H1 (cell line): ENCODE measurements around the gene IGBP1. TPM values are rescaled to one million over a fixed set of nuclear protein-coding genes. Genes with fewer than 3 reads are reported as not detected.

Source experiments
- CTCF ChIA-PET: fragments of 300-600 bp; sonication (Branson Sonifier 250); formaldehyde crosslinking; loops from one replicate; lab custom pipeline; 2021; ENCODE audit not compliant: partially characterized antibody; lab: Charles Lee
- POLR2A ChIA-PET: fragments of 300-600 bp; sonication (Branson Sonifier 250); formaldehyde crosslinking; loops from one replicate; lab custom pipeline; 2021; ENCODE audit warnings: inconsistent platforms; ENCODE audit not compliant: partially characterized antibody; lab: Charles Lee
- DNase-seq, 2 experiments: peaks; one replicate each; pipeline versions ENCODE4 v3.0.0 to v3.0.0-alpha.2; 2010 to 2022; ENCODE audit warnings: low spot score in 2 of 2, low read depth in 1 of 2, mixed read lengths in 1 of 2
- FAIRE-seq: peaks from 2 replicates; lab custom pipeline; 2011; peaks lifted over from hg19 to GRCh38; lab: Jason Lieb, UNC
- H2AFZ ChIP-seq: 2 replicates; pipeline ENCODE4 v1.8.1; 2012; ENCODE audit warnings: low read length, inconsistent platforms
- H2AK5ac ChIP-seq: 2 replicates; pipeline ENCODE4 v1.6.1; 2013; ENCODE audit warnings: low read depth, low read length
- H2BK120ac ChIP-seq: replicated peaks from 2 replicates; pipeline ENCODE3; 2013; ENCODE audit warnings: low read depth, low read length, inconsistent platforms
- H2BK12ac ChIP-seq: 2 replicates; pipeline ENCODE4 v1.6.1; 2013; ENCODE audit warnings: low read depth, low read length
- H2BK15ac ChIP-seq: 2 replicates; pipeline ENCODE4 v1.6.1; 2013; ENCODE audit warnings: low read length
- H2BK20ac ChIP-seq: 2 replicates; pipeline ENCODE4 v1.6.1; 2013; ENCODE audit warnings: low read length
- H2BK5ac ChIP-seq: 2 replicates; pipeline ENCODE4 v1.6.1; 2013; ENCODE audit warnings: low read depth, low read length
- H3K14ac ChIP-seq: 2 replicates; pipeline ENCODE4 v1.6.1; 2013; ENCODE audit warnings: inconsistent platforms; ENCODE audit not compliant: insufficient read length
- H3K18ac ChIP-seq: 2 replicates; pipeline ENCODE4 v1.6.1; 2013; ENCODE audit warnings: low read length; ENCODE audit errors: extremely low read depth
- H3K23ac ChIP-seq: 2 replicates; pipeline ENCODE4 v1.6.1; 2013; ENCODE audit warnings: inconsistent platforms; ENCODE audit not compliant: insufficient read length
- H3K23me2 ChIP-seq: 2 replicates; pipeline ENCODE4 v1.6.1; 2013; ENCODE audit warnings: low read depth, low read length
- H3K27ac ChIP-seq: 2 replicates; pipeline ENCODE4 v1.6.1; 2011; ENCODE audit warnings: low read depth, low read length, inconsistent platforms
- H3K27me3 ChIP-seq, 4 experiments: replicated peaks in 1 of 4; 1 replicate in 1 of 4; 2 replicates in 3 of 4; pipeline versions ENCODE4 v1.6.1 to v1.8.1; 2011 to 2013; ENCODE audit warnings: low read length in 3 of 4, mild to moderate bottlenecking in 3 of 4, inconsistent platforms in 2 of 4, mixed read lengths in 2 of 4, moderate library complexity in 1 of 4; ENCODE audit not compliant: control insufficient read depth in 3 of 4, insufficient read depth in 3 of 4; ENCODE audit errors: extremely low read depth in 1 of 4
- H3K36me3 ChIP-seq, 4 experiments: 2 replicates each; pipeline versions ENCODE4 v1.6.1 to v1.8.1; 2011 to 2013; ENCODE audit warnings: mild to moderate bottlenecking in 4 of 4, low read length in 3 of 4, moderate library complexity in 2 of 4, control low read depth in 1 of 4, inconsistent platforms in 1 of 4; ENCODE audit not compliant: insufficient read depth in 4 of 4, control insufficient read depth in 2 of 4
- H3K4ac ChIP-seq: replicated peaks from 2 replicates; pipeline ENCODE3; 2013; ENCODE audit warnings: low read length, low read depth, mixed read lengths, inconsistent platforms; ENCODE audit not compliant: insufficient read length
- H3K4me1 ChIP-seq, 4 experiments: replicated peaks in 1 of 4; 1 replicate in 1 of 4; 2 replicates in 3 of 4; pipeline versions ENCODE4 v1.6.1 to v1.8.1; 2011 to 2013; ENCODE audit warnings: low read length in 3 of 4, inconsistent platforms in 2 of 4, mixed read lengths in 1 of 4; ENCODE audit not compliant: insufficient read depth in 4 of 4, control insufficient read depth in 3 of 4
- H3K4me2 ChIP-seq, 2 experiments: 2 replicates each; pipeline versions ENCODE4 v1.6.1 to v1.8.1; 2011 to 2013; ENCODE audit warnings: low read depth in 2 of 2, low read length in 2 of 2, control low read depth in 1 of 2, inconsistent platforms in 1 of 2, mild to moderate bottlenecking in 1 of 2; ENCODE audit not compliant: insufficient read depth in 1 of 2
- H3K4me3 ChIP-seq, 4 experiments: fragments of 200-600, 300-600 bp in 1 of 4; sonication (generic), shearing (Covaris generic), sonication (Bioruptor Twin) in 1 of 4; 2 replicates each; pipeline versions ENCODE4 v1.5.1 to v1.8.1; 2011 to 2016; ENCODE audit warnings: low read length in 4 of 4, low read depth in 3 of 4, control low read depth in 2 of 4, inconsistent platforms in 2 of 4, mild to moderate bottlenecking in 2 of 4, mixed read lengths in 1 of 4, moderate library complexity in 1 of 4; ENCODE audit not compliant: insufficient read depth in 2 of 4; ENCODE audit errors: extremely low read depth in 1 of 4
- H3K56ac ChIP-seq: replicated peaks from 2 replicates; pipeline ENCODE3; 2013; ENCODE audit warnings: low read depth, mild to moderate bottlenecking, mixed read lengths, low read length, inconsistent platforms; ENCODE audit not compliant: insufficient read length
- H3K79me1 ChIP-seq: 2 replicates; pipeline ENCODE4 v1.6.1; 2013; ENCODE audit warnings: low read depth, low read length, control low read depth
- H3K79me2 ChIP-seq, 2 experiments: 2 replicates each; pipeline versions ENCODE4 v1.6.1 to v1.8.1; 2012 to 2013; ENCODE audit warnings: low read length in 2 of 2, mild to moderate bottlenecking in 2 of 2, inconsistent platforms in 1 of 2; ENCODE audit not compliant: insufficient read depth in 2 of 2, control insufficient read depth in 1 of 2
- H3K9ac ChIP-seq, 4 experiments: replicated peaks in 1 of 4; 1 replicate in 1 of 4; 2 replicates in 3 of 4; pipeline versions ENCODE4 v1.6.1 to v1.8.1; 2011 to 2013; ENCODE audit warnings: low read depth in 3 of 4, low read length in 3 of 4, control low read depth in 2 of 4, mild to moderate bottlenecking in 2 of 4, moderate library complexity in 2 of 4, inconsistent platforms in 1 of 4; ENCODE audit errors: extremely low read depth in 1 of 4
- H3K9me3 ChIP-seq, 2 experiments: 2 replicates each; pipeline versions ENCODE4 v1.6.1 to v1.8.1; 2012 to 2013; ENCODE audit warnings: mild to moderate bottlenecking in 2 of 2, moderate library complexity in 2 of 2, control low read depth in 1 of 2, inconsistent platforms in 1 of 2, low read depth in 1 of 2, low read length in 1 of 2, mixed read lengths in 1 of 2; ENCODE audit not compliant: insufficient read depth in 2 of 2
- H4K20me1 ChIP-seq, 2 experiments: replicated peaks in 1 of 2; 2 replicates each; pipeline versions ENCODE3 to v1.8.1; 2011 to 2013; ENCODE audit warnings: inconsistent platforms in 2 of 2, low read length in 2 of 2, mild to moderate bottlenecking in 1 of 2; ENCODE audit not compliant: insufficient read depth in 2 of 2, control insufficient read depth in 1 of 2
- H4K5ac ChIP-seq: 2 replicates; pipeline ENCODE4 v1.6.1; 2013; ENCODE audit warnings: low read length, low read depth, mixed read lengths, inconsistent platforms; ENCODE audit not compliant: insufficient read length
- H4K8ac ChIP-seq: 2 replicates; pipeline ENCODE4 v1.8.0; 2013; ENCODE audit warnings: mild to moderate bottlenecking, moderate library complexity, low read length, inconsistent platforms; ENCODE audit not compliant: insufficient read depth; ENCODE audit errors: extremely low read depth
- H4K91ac ChIP-seq: replicated peaks from 2 replicates; pipeline ENCODE3; 2013; ENCODE audit warnings: low read length, mixed read lengths, inconsistent platforms; ENCODE audit not compliant: insufficient read length
- BACH1 ChIP-seq: IDR thresholded peaks from 2 replicates; pipeline ENCODE4 v1.6.1; 2012; ENCODE audit warnings: low read length, improper control_type of control experiment
- HDAC6 ChIP-seq: IDR thresholded peaks from one replicate; pipeline ENCODE4 v1.7.1; 2012; ENCODE audit warnings: low read depth, mild to moderate bottlenecking, inconsistent platforms, low read length, moderate library complexity
- KDM5A ChIP-seq: fragments of 200-600 bp; IDR thresholded peaks from 2 replicates; pipeline ENCODE4 v1.7.1; 2012; ENCODE audit warnings: mild to moderate bottlenecking, low read length, inconsistent platforms, mixed read lengths
- POLR2AphosphoS5 ChIP-seq: IDR thresholded peaks from 2 replicates; pipeline ENCODE4 v1.6.1; 2011; ENCODE audit warnings: low read depth, low read length
- WGBS, 2 experiments: shearing (Covaris generic) in 1 of 2; methylation state at CpG; one replicate each; pipeline versions ENCODE4 v1.1.6 to v1.1.7; 2013 to 2015; ENCODE audit warnings: low lambda C conversion rate in 2 of 2, mixed read lengths in 2 of 2, inconsistent platforms in 1 of 2, low coverage in 1 of 2, missing lambda C conversion rate in 1 of 2; ENCODE audit not compliant: insufficient replicate concordance in 2 of 2, insufficient coverage in 1 of 2, insufficient read length in 1 of 2; ENCODE audit errors: extremely low coverage in 1 of 2, missing lambda C conversion rate in 1 of 2; 5-methylcytosine and 5-hydroxymethylcytosine counted together
- polyA plus RNA-seq, 7 experiments: library from polyadenylated mRNA; depleted of rRNA in 3 of 7; stranded (reverse) in 5 of 7; unstranded in 2 of 7; fragments of >200 nt in 5 of 7; fragments of 200-250 nt in 2 of 7; gene quantifications; 1 replicate in 5 of 7; 2 replicates in 1 of 7; 4 replicates in 1 of 7; pipeline versions ENCODE4 v1.2.1 to v1.2.3, GENCODE V29; 2011 to 2013; ENCODE audit warnings: missing spikeins in 2 of 7, mixed read lengths in 2 of 7
- total RNA-seq: library from RNA; stranded (reverse); fragmentation: NEBNext Ultra II Directional; extraction: Animal tissue kit (Norgen Biotek cat#: 25700); gene quantifications from 2 replicates; pipeline ENCODE4 v1.2.1, GENCODE V29; 2021

Gene IGBP1
- total and polyA plus RNA-seq, 2 of the 8 experiments (the other 6 are each of a cell fraction or from before 2014, with no cell fraction given), result 41.3 to 45.4 TPM

- H3K56ac ChIP-seq, result no peak overlapping the region
- peaks cover 0 to 19% of the 10 kb centered on the region in 2 experiments; a peak in 2 of 4 replicates for H3K79me2 ChIP-seq
- H3K36me3 ChIP-seq, result peaks cover 2 to 19% (median 5%) of the 10 kb centered on the region in 4 experiments; a peak in 4 of 8 replicates
- H3K4ac ChIP-seq, result no peak overlapping the region
- TF ChIP-seq HDAC6 (no peak), POLR2AphosphoS5 (0 out of 2 replicates have a peak, but pooled peaks have one; percentile 42), KDM5A (peak; percentile 71), BACH1 (no peak)
- H3K18ac ChIP-seq, result no peak overlapping the region
- H2BK15ac ChIP-seq, result no peak overlapping the region
- no peaks in the 10 kb centered on the region for H3K27me3 ChIP-seq
- no peak overlapping the region for H2BK120ac ChIP-seq
- H2BK5ac ChIP-seq, result peak overlapping the region; percentile 49; the same call in 1 of the 2 replicates
- peak overlapping the region; percentile 86 to 98 (median 93) for H3K4me3 ChIP-seq
- ChIA-PET POLR2A (interaction anchor here (0.7 to 1.3 kb wide), 5 partner anchors 8 to 165 kb away, joined by 3 to 5 read pairs (median 3); no protein-coding TSS in a partner anchor), CTCF (interaction anchor here (0.9 to 1.7 kb wide), 7 partner anchors 16 to 374 kb away, joined by 3 to 6 read pairs (median 3); no protein-coding TSS in a partner anchor)
- H3K23ac ChIP-seq, result no peak overlapping the region
- FAIRE-seq (no peak), DNase-seq (no peak)
- no peak overlapping the region for H3K14ac ChIP-seq
- H3K9me3 ChIP-seq, result no peaks in the 10 kb centered on the region
- peak overlapping the region; percentile 49 to 91 (median 87) for H3K9ac ChIP-seq
- H2AK5ac ChIP-seq, result no peak overlapping the region
- H4K91ac ChIP-seq, result no peak overlapping the region
- H3K23me2 ChIP-seq, result peaks cover 4% of the 10 kb centered on the region; the same call in 1 of the 2 replicates
- peak overlapping the region; percentile 54 to 74 for H3K4me2 ChIP-seq
- no peaks in the 10 kb centered on the region; the same call in 1 of the 2 replicates for H3K79me1 ChIP-seq
- H4K5ac ChIP-seq, result no peak overlapping the region
- H3K27ac ChIP-seq, result peak overlapping the region; percentile 84
- H2BK20ac ChIP-seq, result no peak overlapping the region
- 0 out of 2 replicates have a peak overlapping the region, but pooled peaks have one; percentile 17 for H2BK12ac ChIP-seq
- H2AFZ ChIP-seq, result peak overlapping the region; percentile 91
- H4K8ac ChIP-seq, result peak overlapping the region; percentile 85; the same call in 1 of the 2 replicates
- H4K20me1 ChIP-seq, result no peaks in the 10 kb centered on the region
- WGBS, 2 experiments, result 0% methylated on average over 7 of the region's 12 CpGs; no CpG with 5 or more reads in 1 of the 2 experiments
- peaks cover 0 to 12% (median 1%) of the 10 kb centered on the region in 4 experiments; a peak in 4 of 7 replicates for H3K4me1 ChIP-seq
Measured at GRCh38 chrX:70134116-70134477, 850 bp downstream of the IGBP1 start.
